Cardiac septum (tissue), 1 donor: ENCODE data around the gene ACCS. TPM values are rescaled to one million over a fixed set of nuclear protein-coding genes. Genes with fewer than 3 reads are reported as not detected.

Experiments
- DNase-seq: peaks from one replicate; pipeline ENCODE4 v3.0.0-alpha.2; 2020; ENCODE audit warnings: low spot score
- intact Hi-C: fragments of 100-400 bp; cut with DNase I; formaldehyde crosslinking; loops from one replicate; pipeline ENCODE4 v1.14.0; 2022
- total RNA-seq: library from RNA; stranded (reverse); fragmentation: NEBNext Ultra II Directional; extraction: Animal tissue kit (Norgen Biotek cat#: 25700); gene quantifications from one replicate; pipeline ENCODE4 v1.2.1, GENCODE V29; 2021
- donor health status: DM: no; HTN: no; CAD: no.

The ACCS gene
- total RNA-seq, 1 donor from 2014 or later: 12.0 TPM

- intact Hi-C loops: no loop called here
- no peak for DNase-seq
Measured at GRCh38 chr11:44083433-44083832, 17.4 kb downstream of the ACCS start.

GRCh38 chr11:44083906-44084305 lies 17.8 kb downstream of the ACCS start:
- intact Hi-C loops: no loop called here
- no peak for DNase-seq

GRCh38 chr11:44085330-44085729 lies 19.3 kb downstream of the ACCS start:
- DNase-seq: no peak
- intact Hi-C loops: no loop called here

- intact Hi-C loops: no loop called here
- no peak for DNase-seq
Measured at GRCh38 chr11:44088377-44088776, 22.3 kb downstream of the ACCS start.

GRCh38 chr11:44088871-44089270 lies 22.8 kb downstream of the ACCS start:
- no peak for DNase-seq
- intact Hi-C loops: no loop called here

GRCh38 chr11:44090539-44090938 lies 24.5 kb downstream of the ACCS start:
- DNase-seq: no peak
- intact Hi-C loops: no loop called here

- intact Hi-C loops: loop anchor here (1.0 kb wide), 1 partner anchor 444 kb away; no protein-coding TSS in a partner anchor
- DNase-seq: peak; percentile 86
Measured at GRCh38 chr11:44094260-44094868, 28.3 kb downstream of the ACCS start.

- intact Hi-C loops: no loop called here
- peak; percentile 97 for DNase-seq
Measured at GRCh38 chr11:44095506-44096359, 29.7 kb downstream of the ACCS start, which contains the start of gene EXT2. TSS of gene EXT2 (plus strand) at chr11:44095678. CDS start at chr11:44107713, 12,035 bp downstream.

GRCh38 chr11:44096360-44097185 lies 30.5 kb downstream of the ACCS start:
- DNase-seq: no peak
- intact Hi-C loops: no loop called here

- DNase-seq: no peak
- intact Hi-C loops: no loop called here
Measured at GRCh38 chr11:44097821-44098220, 31.8 kb downstream of the ACCS start.

GRCh38 chr11:44101098-44101497 lies 35.0 kb downstream of the ACCS start:
- intact Hi-C loops: no loop called here
- no peak for DNase-seq

- intact Hi-C loops: no loop called here
- no peak for DNase-seq
Measured at GRCh38 chr11:44104481-44105294, 38.6 kb downstream of the ACCS start.

GRCh38 chr11:44108260-44108659 lies 42.2 kb downstream of the ACCS start:
- intact Hi-C loops: no loop called here
- DNase-seq: no peak

- DNase-seq: no peak
- intact Hi-C loops: loop anchor here (5.0 kb wide), 1 partner anchor 177 kb away; no protein-coding TSS in a partner anchor
Measured at GRCh38 chr11:44110231-44110679, 44.2 kb downstream of the ACCS start.

GRCh38 chr11:44112091-44112821 lies 46.2 kb downstream of the ACCS start:
- no peak for DNase-seq
- intact Hi-C loops: loop anchor here (5.0 kb wide), 1 partner anchor 175 kb away; no protein-coding TSS in a partner anchor

GRCh38 chr11:44113018-44113417 lies 46.9 kb downstream of the ACCS start:
- intact Hi-C loops: loop anchor here (5.0 kb wide), 1 partner anchor 174 kb away; no protein-coding TSS in a partner anchor
- no peak for DNase-seq

- DNase-seq: no peak
- intact Hi-C loops: loop anchor here (5.0 kb wide), 1 partner anchor 174 kb away; no protein-coding TSS in a partner anchor
Measured at GRCh38 chr11:44113572-44113971, 47.5 kb downstream of the ACCS start.

GRCh38 chr11:44116234-44116830 lies 50.3 kb downstream of the ACCS start:
- no peak for DNase-seq
- intact Hi-C loops: no loop called here
